ENCODE measurements around the gene NUDC.
"Not testable (repeated sequence)": the region's sequence is repeated elsewhere in the genome, so short reads cannot be mapped to it uniquely, and the experiment has no call there.

The NUDC gene

GRCh38 chr1:26953374-26953773, 31.8 kb downstream of the NUDC start:
- no peak for DNase-seq

GRCh38 chr1:26956321-26956720, 34.8 kb downstream of the NUDC start:
- DNase-seq = no peak

GRCh38 chr1:26957306-26957705, 35.8 kb downstream of the NUDC start:
- DNase-seq = no peak

GRCh38 chr1:26959270-26959669, 37.7 kb downstream of the NUDC start:
- no peak for DNase-seq

- DNase-seq = no peak
Observed at GRCh38 chr1:26959722-26960624, 38.4 kb downstream of the NUDC start, which contains the start of gene KDF1. KDF1 (minus strand) TSS chr1:26960468; CDS start chr1:26952380, 8,088 bp downstream.

GRCh38 chr1:26960625-26960966, 39.1 kb downstream of the NUDC start:
- no peak for DNase-seq

GRCh38 chr1:26961826-26962225, 40.3 kb downstream of the NUDC start:
- no peak for DNase-seq

- no peak for DNase-seq
Observed at GRCh38 chr1:26965213-26965612, 43.7 kb downstream of the NUDC start.

- DNase-seq = no peak
Observed at GRCh38 chr1:26965628-26966027, 44.1 kb downstream of the NUDC start.

- DNase-seq = no peak
Observed at GRCh38 chr1:26970810-26971209, 49.3 kb downstream of the NUDC start.

- DNase-seq = no peak
Observed at GRCh38 chr1:26971590-26971989, 50.0 kb downstream of the NUDC start.

GRCh38 chr1:26972390-26972789, 50.8 kb downstream of the NUDC start:
- no peak for DNase-seq

- DNase-seq = no peak
Observed at GRCh38 chr1:26972821-26973220, 51.3 kb downstream of the NUDC start.

- no peak for DNase-seq
Observed at GRCh38 chr1:26976621-26977510, 55.3 kb downstream of the NUDC start.

- no peak for DNase-seq
Observed at GRCh38 chr1:26978901-26979300, 57.4 kb downstream of the NUDC start.

- no peak for DNase-seq
Observed at GRCh38 chr1:26981146-26981846, 59.8 kb downstream of the NUDC start.

GRCh38 chr1:26983863-26984262, 62.3 kb downstream of the NUDC start:
- no peak for DNase-seq

GRCh38 chr1:26984291-26984690, 62.7 kb downstream of the NUDC start:
- DNase-seq = no peak

GRCh38 chr1:26986658-26987057, 65.1 kb downstream of the NUDC start:
- no peak for DNase-seq

- DNase-seq = not testable (repeated sequence)
Observed at GRCh38 chr1:26989403-26990109, 68.0 kb downstream of the NUDC start.

- no peak for DNase-seq
Observed at GRCh38 chr1:26991310-26992116, 70.0 kb downstream of the NUDC start.

Data from hippocampal formation (tissue), 2 donors.